ENCODE data around the gene AAR2. TPM values are rescaled to one million over a fixed set of nuclear protein-coding genes. Genes with fewer than 3 reads are reported as not detected.

Gene AAR2
- total and polyA plus RNA-seq, 8 donors, result 23.1 to 40.0 (median 34.6) TPM

GRCh38 chr20:36252511-36252910 lies 16.2 kb downstream of the AAR2 start:
- DNase-seq, result no peak
- intact Hi-C loops (cut with DNase I), result no loop called here
- Histone ChIP-seq H3K9me3 (no peaks in the 10 kb centered on the region), H3K4me1 (no peaks in the 10 kb centered on the region), H3K27me3 (no peaks in the 10 kb centered on the region), H3K4me3 (no peak overlapping the region), H3K27ac (no peak overlapping the region), H3K36me3 (peaks cover 0 to 91% of the 10 kb centered on the region in 2 donors)
- no peak for TF ChIP-seq CTCF (IDR thresholded peaks at IDR 0.05)
- ATAC-seq, result no peak

- Histone ChIP-seq H3K36me3 (peaks cover 0 to 89% of the 10 kb centered on the region in 2 donors), H3K9me3 (no peaks in the 10 kb centered on the region), H3K27me3 (no peaks in the 10 kb centered on the region), H3K4me1 (no peaks in the 10 kb centered on the region), H3K27ac (no peak overlapping the region), H3K4me3 (no peak overlapping the region)
- intact Hi-C loops (cut with DNase I), result no loop called here
- no peak for TF ChIP-seq CTCF (IDR thresholded peaks at IDR 0.05)
- DNase-seq (no peak), ATAC-seq (no peak)
Observed at GRCh38 chr20:36253036-36253435, 16.8 kb downstream of the AAR2 start.

GRCh38 chr20:36254076-36254475 lies 17.8 kb downstream of the AAR2 start:
- Histone ChIP-seq H3K4me1 (no peaks in the 10 kb centered on the region), H3K27ac (no peak overlapping the region), H3K27me3 (no peaks in the 10 kb centered on the region), H3K9me3 (no peaks in the 10 kb centered on the region), H3K36me3 (peaks cover 0 to 79% of the 10 kb centered on the region in 2 donors), H3K4me3 (no peak overlapping the region)
- intact Hi-C loops (cut with DNase I), result no loop called here
- no peak for DNase-seq
- TF ChIP-seq CTCF (IDR thresholded peaks at IDR 0.05), result no peak
- ATAC-seq, result no peak

GRCh38 chr20:36255445-36255844 lies 19.2 kb downstream of the AAR2 start:
- peaks cover 0 to 66% of the 10 kb centered on the region in 2 donors for H3K36me3 ChIP-seq
- TF ChIP-seq CTCF (IDR thresholded peaks at IDR 0.05), result no peak
- H3K4me1 ChIP-seq, result no peaks in the 10 kb centered on the region
- no peaks in the 10 kb centered on the region for H3K27me3 ChIP-seq
- no peak overlapping the region for H3K27ac ChIP-seq
- H3K9me3 ChIP-seq, result no peaks in the 10 kb centered on the region
- intact Hi-C loops (cut with DNase I), result no loop called here
- H3K4me3 ChIP-seq, result no peak overlapping the region
- DNase-seq (no peak), ATAC-seq (no peak)

- no peak for ATAC-seq
- intact Hi-C loops (cut with DNase I), result no loop called here
- H3K27me3 ChIP-seq, result no peaks in the 10 kb centered on the region
Observed at GRCh38 chr20:36259177-36260061, 23.1 kb downstream of the AAR2 start.

More at GRCh38 chr20:36259177-36260061, 23.1 kb downstream of the AAR2 start:
- no peak overlapping the region for H3K27ac ChIP-seq
- H3K4me3 ChIP-seq, result no peak overlapping the region
- no peak for DNase-seq
- no peaks in the 10 kb centered on the region for H3K4me1 ChIP-seq
- TF ChIP-seq CTCF (IDR thresholded peaks at IDR 0.05), result no peak
- no peaks in the 10 kb centered on the region for H3K9me3 ChIP-seq
- H3K36me3 ChIP-seq, result peaks cover 0 to 33% of the 10 kb centered on the region in 2 donors
